Measurements from ENCODE around the gene MFSD6L. TPM values are rescaled to one million over a fixed set of nuclear protein-coding genes. Genes with fewer than 3 reads are reported as not detected.

Gene MFSD6L
- polyA plus RNA-seq, 3 donors = 0.08 to 0.37 TPM; not detected in 1

GRCh38 chr17:8782176-8782575 lies 17.0 kb downstream of the MFSD6L start:
- TF ChIP-seq, protein P1, sequence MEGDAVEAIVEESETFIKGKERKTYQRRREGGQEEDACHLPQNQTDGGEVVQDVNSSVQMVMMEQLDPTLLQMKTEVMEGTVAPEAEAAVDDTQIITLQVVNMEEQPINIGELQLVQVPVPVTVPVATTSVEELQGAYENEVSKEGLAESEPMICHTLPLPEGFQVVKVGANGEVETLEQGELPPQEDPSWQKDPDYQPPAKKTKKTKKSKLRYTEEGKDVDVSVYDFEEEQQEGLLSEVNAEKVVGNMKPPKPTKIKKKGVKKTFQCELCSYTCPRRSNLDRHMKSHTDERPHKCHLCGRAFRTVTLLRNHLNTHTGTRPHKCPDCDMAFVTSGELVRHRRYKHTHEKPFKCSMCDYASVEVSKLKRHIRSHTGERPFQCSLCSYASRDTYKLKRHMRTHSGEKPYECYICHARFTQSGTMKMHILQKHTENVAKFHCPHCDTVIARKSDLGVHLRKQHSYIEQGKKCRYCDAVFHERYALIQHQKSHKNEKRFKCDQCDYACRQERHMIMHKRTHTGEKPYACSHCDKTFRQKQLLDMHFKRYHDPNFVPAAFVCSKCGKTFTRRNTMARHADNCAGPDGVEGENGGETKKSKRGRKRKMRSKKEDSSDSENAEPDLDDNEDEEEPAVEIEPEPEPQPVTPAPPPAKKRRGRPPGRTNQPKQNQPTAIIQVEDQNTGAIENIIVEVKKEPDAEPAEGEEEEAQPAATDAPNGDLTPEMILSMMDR (IDR thresholded peaks at IDR 0.05) = no peak
- intact Hi-C loops (cut with micrococcal nuclease) = loop anchor here in 1 of 2 donors (10.0 kb wide), 1 partner anchor 397 kb away; the partner anchor contains the start of gene RPL26

DNA sequence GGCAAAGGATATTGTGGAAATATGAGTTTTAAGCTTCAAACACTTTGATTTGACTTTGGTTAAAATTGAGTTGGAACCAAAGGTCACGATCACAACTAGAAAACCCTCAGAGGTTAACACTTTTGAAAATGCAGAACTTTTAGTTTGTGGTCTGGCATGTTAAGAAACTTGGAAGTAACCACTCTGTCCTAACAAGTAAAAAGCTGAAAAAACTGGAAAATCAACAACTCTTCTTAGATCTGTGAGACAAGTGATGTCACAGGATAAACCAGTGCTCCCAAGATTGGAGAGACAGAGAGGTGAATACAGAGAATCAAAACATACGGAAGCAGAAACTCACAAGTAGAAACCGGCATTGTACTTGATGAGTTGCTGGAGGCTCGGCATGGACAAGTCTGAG lies 17.4 kb downstream of the MFSD6L start:
- H3K4me1 Mint-ChIP-seq = peaks cover 38% of the 10 kb centered on the region
- Histone ChIP-seq H3K9me3 (replicated peaks in 1 of 2; ENCODE audit: control insufficient read depth in 1 of 2, insufficient read depth in 1 of 2, low read length in 2 of 2) (no peaks in the 10 kb centered on the region), H2AFZ (ENCODE audit: insufficient read depth, low read depth, low read length, poor library complexity, severe bottlenecking) (peak overlapping the region; percentile 46), H3K36me3 (replicated peaks in 1 of 2; ENCODE audit: control insufficient read depth in 1 of 2, insufficient read depth in 2 of 2, low read length in 2 of 2) (no peaks in the 10 kb centered on the region), H3K4me3 (replicated peaks in 1 of 3; ENCODE audit: low read depth in 2 of 3, low read length in 3 of 3) (no peak overlapping the region), H3K4me1 (ENCODE audit: control insufficient read depth in 1 of 2, insufficient read depth in 2 of 2, low read length in 2 of 2) (peaks cover 22 to 36% of the 10 kb centered on the region in 2 donors), H4K20me1 (ENCODE audit: insufficient read depth, low read length) (no peaks in the 10 kb centered on the region), H3K9ac (ENCODE audit: insufficient read depth, low read length, poor library complexity, severe bottlenecking) (no peak overlapping the region), H3K27ac (ENCODE audit: low read depth in 1 of 2, low read length in 2 of 2) (no peak overlapping the region), H3K4me2 (replicated peaks; ENCODE audit: extremely low read depth, low read length, poor library complexity, severe bottlenecking) (no peak overlapping the region), H3K27me3 (ENCODE audit: control insufficient read depth in 2 of 2, insufficient read depth in 2 of 2, low read length in 2 of 2) (no peaks in the 10 kb centered on the region), H3K79me2 (ENCODE audit: insufficient read depth, low read length) (no peaks in the 10 kb centered on the region)
- H3K27ac Mint-ChIP-seq = peak overlapping the region in 1 of 7 donors; percentile 34
- peak overlapping the region in 1 of 2 donors; percentile 17 for H3K4me3 Mint-ChIP-seq
- TF ChIP-seq, protein P1 (IDR thresholded peaks at IDR 0.05) = no peak
- H3K9me3 Mint-ChIP-seq = peaks cover 0 to 2% (median 0%) of the 10 kb centered on the region in 7 donors
- DNase-seq = no peak
- no peaks in the 10 kb centered on the region for H3K27me3 Mint-ChIP-seq (ENCODE audit: low read depth in 3 of 3)
- intact Hi-C loops (cut with micrococcal nuclease) = loop anchor here in 1 of 2 donors (10.0 kb wide), 1 partner anchor 397 kb away; the partner anchor contains the start of gene RPL26
- 100% methylated on average over 1 of the region's 4 CpGs for WGBS (ENCODE audit: insufficient coverage)
- H3K36me3 Mint-ChIP-seq = no peaks in the 10 kb centered on the region

More at GRCh38 chr17:8782176-8782575, 17.0 kb downstream of the MFSD6L start:
- H3K9ac ChIP-seq (ENCODE audit: insufficient read depth, low read length, poor library complexity, severe bottlenecking) = no peak overlapping the region
- peaks cover 0 to 2% (median 0%) of the 10 kb centered on the region in 7 donors for H3K9me3 Mint-ChIP-seq
- H3K9me3 ChIP-seq (replicated peaks in 1 of 2; ENCODE audit: control insufficient read depth in 1 of 2, insufficient read depth in 1 of 2, low read length in 2 of 2) = no peaks in the 10 kb centered on the region
- H3K4me1 ChIP-seq (ENCODE audit: control insufficient read depth in 1 of 2, insufficient read depth in 2 of 2, low read length in 2 of 2) = peaks cover 18 to 32% of the 10 kb centered on the region in 2 donors
- no peak overlapping the region for H3K27ac Mint-ChIP-seq
- no peaks in the 10 kb centered on the region for H4K20me1 ChIP-seq (ENCODE audit: insufficient read depth, low read length)
- no peaks in the 10 kb centered on the region for H3K27me3 ChIP-seq (ENCODE audit: control insufficient read depth in 2 of 2, insufficient read depth in 2 of 2, low read length in 2 of 2)
- H3K4me3 Mint-ChIP-seq = no peak overlapping the region
- no peak overlapping the region for H3K4me3 ChIP-seq (replicated peaks in 1 of 3; ENCODE audit: low read depth in 2 of 3, low read length in 3 of 3)
- no peaks in the 10 kb centered on the region for H3K36me3 ChIP-seq (replicated peaks in 1 of 2; ENCODE audit: control insufficient read depth in 1 of 2, insufficient read depth in 2 of 2, low read length in 2 of 2)
- H3K4me1 Mint-ChIP-seq = peaks cover 34% of the 10 kb centered on the region
- no peak overlapping the region for H3K4me2 ChIP-seq (replicated peaks; ENCODE audit: extremely low read depth, low read length, poor library complexity, severe bottlenecking)
- H3K36me3 Mint-ChIP-seq = no peaks in the 10 kb centered on the region
- no CpG with 5 or more reads among the region's 1 CpG for WGBS (ENCODE audit: insufficient coverage)
- H2AFZ ChIP-seq (ENCODE audit: insufficient read depth, low read depth, low read length, poor library complexity, severe bottlenecking) = peak overlapping the region; percentile 46
- no peaks in the 10 kb centered on the region for H3K27me3 Mint-ChIP-seq (ENCODE audit: low read depth in 3 of 3)
- no peak overlapping the region for H3K27ac ChIP-seq (ENCODE audit: low read depth in 1 of 2, low read length in 2 of 2)
- H3K79me2 ChIP-seq (ENCODE audit: insufficient read depth, low read length) = no peaks in the 10 kb centered on the region
- DNase-seq = no peak
